MG63 (cell line): Measurements from ENCODE around the gene SHKBP1. TPM values are rescaled to one million over a fixed set of nuclear protein-coding genes. Genes with fewer than 3 reads are reported as not detected.
A peak's percentile ranks its signal among the peaks of the same experiment; 100 is the strongest.

ENCODE experiments used
- DNase-seq: peaks from one replicate; pipeline ENCODE4 v3.0.0-alpha.2; 2020
- H3K27me3 ChIP-seq: fragments of 250-450 bp; sonication (Bioruptor Pico); 2 replicates; pipeline ENCODE4 v1.5.1; 2020; ENCODE audit warnings: mild to moderate bottlenecking, moderate library complexity
- H3K36me3 ChIP-seq: fragments of 250-450 bp; sonication (Bioruptor Pico); 2 replicates; pipeline ENCODE4 v1.5.1; 2020; ENCODE audit warnings: mild to moderate bottlenecking, moderate library complexity
- H3K4me3 ChIP-seq: fragments of 250-450 bp; sonication (Bioruptor Pico); 2 replicates; pipeline ENCODE4 v1.5.1; 2020; ENCODE audit warnings: mild to moderate bottlenecking, moderate library complexity
- H3K9me3 ChIP-seq: fragments of 250-450 bp; sonication (Bioruptor Pico); 2 replicates; pipeline ENCODE4 v1.5.1; 2020; ENCODE audit warnings: mild to moderate bottlenecking, moderate library complexity
- total RNA-seq: library from RNA; depleted of rRNA; stranded (reverse); fragments of >200 nt; shearing (Covaris generic); gene quantifications from 2 replicates; pipeline ENCODE4 v1.2.3, GENCODE V29; 2014; ENCODE audit warnings: low replicate concordance

SHKBP1 gene
- total RNA-seq, 1 experiment from 2014 or later = 105 TPM

- H3K27me3 ChIP-seq = 0 out of 2 replicates have a peak, but pooled peaks cover 5% of the 10 kb centered on the region
- peak overlapping the region; percentile 38 for H3K4me3 ChIP-seq
- H3K36me3 ChIP-seq = no peaks in the 10 kb centered on the region
- no peak for DNase-seq
- no peaks in the 10 kb centered on the region for H3K9me3 ChIP-seq
Observed at GRCh38 chr19:40603071-40603388, 26.4 kb downstream of the SHKBP1 start.

- H3K4me3 ChIP-seq = peak overlapping the region; percentile 38
- peak; percentile 99 for DNase-seq
- H3K27me3 ChIP-seq = 0 out of 2 replicates have a peak, but pooled peaks cover 5% of the 10 kb centered on the region
- no peaks in the 10 kb centered on the region for H3K9me3 ChIP-seq
- H3K36me3 ChIP-seq = no peaks in the 10 kb centered on the region
Observed at GRCh38 chr19:40603389-40604170, 26.9 kb downstream of the SHKBP1 start.

GRCh38 chr19:40604171-40604646, 27.5 kb downstream of the SHKBP1 start:
- H3K36me3 ChIP-seq = no peaks in the 10 kb centered on the region
- no peak overlapping the region for H3K4me3 ChIP-seq
- H3K9me3 ChIP-seq = no peaks in the 10 kb centered on the region
- 0 out of 2 replicates have a peak, but pooled peaks cover 1% of the 10 kb centered on the region for H3K27me3 ChIP-seq
- no peak for DNase-seq

- H3K36me3 ChIP-seq = no peaks in the 10 kb centered on the region
- H3K9me3 ChIP-seq = no peaks in the 10 kb centered on the region
- peak overlapping the region; percentile 46 for H3K4me3 ChIP-seq
- no peak for DNase-seq
- no peaks in the 10 kb centered on the region for H3K27me3 ChIP-seq
Observed at GRCh38 chr19:40604647-40605215, 28.1 kb downstream of the SHKBP1 start.

GRCh38 chr19:40605216-40605971, 28.7 kb downstream of the SHKBP1 start:
- H3K9me3 ChIP-seq = no peaks in the 10 kb centered on the region
- peak; percentile 91 for DNase-seq
- H3K36me3 ChIP-seq = no peaks in the 10 kb centered on the region
- H3K27me3 ChIP-seq = no peaks in the 10 kb centered on the region
- H3K4me3 ChIP-seq = peak overlapping the region; percentile 46

- Histone ChIP-seq H3K4me3 (no peak overlapping the region), H3K9me3 (no peaks in the 10 kb centered on the region), H3K27me3 (no peaks in the 10 kb centered on the region), H3K36me3 (peaks cover 8% of the 10 kb centered on the region)
- DNase-seq = no peak
Observed at GRCh38 chr19:40607311-40608239, 30.9 kb downstream of the SHKBP1 start.

- no peaks in the 10 kb centered on the region for H3K27me3 ChIP-seq
- H3K4me3 ChIP-seq = no peak overlapping the region
- no peak for DNase-seq
- H3K36me3 ChIP-seq = peaks cover 15% of the 10 kb centered on the region
- H3K9me3 ChIP-seq = no peaks in the 10 kb centered on the region
Observed at GRCh38 chr19:40608240-40608621, 31.6 kb downstream of the SHKBP1 start.

- Histone ChIP-seq H3K27me3 (no peaks in the 10 kb centered on the region), H3K9me3 (no peaks in the 10 kb centered on the region), H3K36me3 (peaks cover 22% of the 10 kb centered on the region), H3K4me3 (peak overlapping the region; percentile 57; the same call in 1 of the 2 replicates)
- DNase-seq = no peak
Observed at GRCh38 chr19:40608957-40609356, 32.3 kb downstream of the SHKBP1 start.

GRCh38 chr19:40609561-40610395, 33.1 kb downstream of the SHKBP1 start:
- Histone ChIP-seq H3K9me3 (no peaks in the 10 kb centered on the region), H3K4me3 (peak overlapping the region; percentile 57), H3K27me3 (no peaks in the 10 kb centered on the region), H3K36me3 (peaks cover 27% of the 10 kb centered on the region)
- DNase-seq = peak; percentile 98

- Histone ChIP-seq H3K27me3 (no peaks in the 10 kb centered on the region), H3K36me3 (peaks cover 30% of the 10 kb centered on the region), H3K9me3 (no peaks in the 10 kb centered on the region), H3K4me3 (peak overlapping the region; percentile 57)
- peak; percentile 80 for DNase-seq
Observed at GRCh38 chr19:40610396-40611064, 33.9 kb downstream of the SHKBP1 start.

- peaks cover 34% of the 10 kb centered on the region for H3K36me3 ChIP-seq
- DNase-seq = peak; percentile 80
- no peaks in the 10 kb centered on the region for H3K9me3 ChIP-seq
- no peaks in the 10 kb centered on the region for H3K27me3 ChIP-seq
- H3K4me3 ChIP-seq = peak overlapping the region; percentile 57
Observed at GRCh38 chr19:40611096-40611495, 34.4 kb downstream of the SHKBP1 start.

- Histone ChIP-seq H3K27me3 (no peaks in the 10 kb centered on the region), H3K9me3 (no peaks in the 10 kb centered on the region), H3K36me3 (peaks cover 42% of the 10 kb centered on the region), H3K4me3 (peak overlapping the region; percentile 57)
- no peak for DNase-seq
Observed at GRCh38 chr19:40611900-40612698, 35.4 kb downstream of the SHKBP1 start.

GRCh38 chr19:40612831-40613689, 36.4 kb downstream of the SHKBP1 start:
- Histone ChIP-seq H3K27me3 (no peaks in the 10 kb centered on the region), H3K9me3 (no peaks in the 10 kb centered on the region), H3K36me3 (peaks cover 47% of the 10 kb centered on the region), H3K4me3 (peak overlapping the region; percentile 54)
- peak; percentile 57 for DNase-seq
